GM21528 (cell line): Measurements from ENCODE around the gene RIN1.

Source experiments
- ATAC-seq: cut with Tn5 transposase; IDR thresholded peaks from one replicate; pipeline ENCODE4 v1.9.1; 2021; ENCODE audit warnings: mild to moderate bottlenecking, moderate library complexity; ENCODE audit not compliant: unreplicated experiment, low FRiP score

The RIN1 gene

GRCh38 chr11:66335531-66336233 is 552 bp downstream of the RIN1 start:
- ATAC-seq = no peak

- no peak for ATAC-seq
Measured at GRCh38 chr11:66334605-66335442, 1.4 kb downstream of the RIN1 start.

- no peak for ATAC-seq
Measured at GRCh38 chr11:66333896-66334604, 2.2 kb downstream of the RIN1 start.

DNA sequence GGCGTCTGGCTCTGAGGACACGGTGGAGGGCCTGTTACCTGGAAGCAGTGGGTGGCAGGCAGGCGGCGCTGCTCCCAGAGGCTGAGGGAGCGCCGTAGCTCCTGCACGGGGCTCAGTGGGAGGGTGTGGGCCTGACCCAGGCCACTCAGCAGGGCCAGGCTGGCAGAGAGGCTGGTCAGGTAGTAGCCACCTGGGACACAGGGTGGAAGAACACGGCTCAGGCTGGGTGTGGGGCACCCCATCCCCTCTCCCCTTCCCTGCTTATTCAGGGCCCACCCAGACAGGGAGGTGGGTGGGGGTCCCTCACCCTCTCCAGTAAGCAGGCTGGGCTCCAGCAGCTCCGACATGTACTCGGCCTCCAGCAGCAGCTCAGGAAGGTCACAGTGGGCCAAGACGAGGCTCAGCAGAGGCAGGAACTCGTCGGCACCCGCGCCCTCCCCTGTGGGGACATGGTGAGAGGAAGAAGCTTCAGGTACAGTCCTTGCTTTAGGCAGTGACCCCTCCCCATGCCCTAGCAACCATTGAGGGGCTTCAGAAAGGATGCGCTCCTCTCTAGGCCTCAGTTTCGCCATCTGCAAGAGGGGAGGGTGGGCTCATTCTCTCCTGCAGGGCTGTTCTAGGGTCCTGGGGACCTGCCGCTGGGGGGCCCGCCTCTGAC is 2.9 kb downstream of the RIN1 start:
- ATAC-seq = no peak

- ATAC-seq = no peak
Measured at GRCh38 chr11:66332371-66333219, 3.6 kb downstream of the RIN1 start.

- no peak for ATAC-seq
Measured at GRCh38 chr11:66331542-66332370, 4.5 kb downstream of the RIN1 start.

- ATAC-seq = no peak
Measured at GRCh38 chr11:66330931-66331330, 5.3 kb downstream of the RIN1 start.

- ATAC-seq = no peak
Measured at GRCh38 chr11:66329165-66329673, 7.0 kb downstream of the RIN1 start.

- ATAC-seq = no peak
Measured at GRCh38 chr11:66328302-66329144, 7.7 kb downstream of the RIN1 start.

DNA sequence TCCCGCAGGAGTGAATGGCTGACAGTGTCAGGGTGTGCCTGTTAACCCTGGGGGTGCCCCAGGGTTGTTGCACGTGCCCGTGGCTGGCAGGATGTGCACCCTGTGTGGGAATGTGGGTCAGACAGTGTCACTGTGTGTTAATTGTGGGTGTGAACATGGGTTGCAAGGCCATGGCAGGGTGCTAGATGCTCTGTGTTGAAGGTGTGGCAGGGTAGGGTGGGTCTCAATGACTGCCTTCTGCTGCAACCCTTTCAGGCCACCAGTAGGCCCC is 8.3 kb downstream of the RIN1 start:
- no peak for ATAC-seq

- no peak for ATAC-seq
Measured at GRCh38 chr11:66327171-66328030, 8.8 kb downstream of the RIN1 start.

- ATAC-seq = no peak
Measured at GRCh38 chr11:66326261-66327111, 9.7 kb downstream of the RIN1 start.

GRCh38 chr11:66325263-66325671 is 11.0 kb downstream of the RIN1 start:
- ATAC-seq = no peak

- no peak for ATAC-seq
Measured at GRCh38 chr11:66324664-66325063, 11.6 kb downstream of the RIN1 start.

- no peak for ATAC-seq
Measured at GRCh38 chr11:66323684-66324083, 12.6 kb downstream of the RIN1 start.

GRCh38 chr11:66322732-66323427 is 13.4 kb downstream of the RIN1 start:
- no peak for ATAC-seq
